Stimulated activated CD8-positive, alpha-beta memory T cell treated with anti-CD3 and anti-CD28 coated beads, Interleukin-15, amount 100 ng/mL, for 48 hours (primary cell): ENCODE measurements around the gene FTO.

Experiments used
- DNase-seq, 2 donors: peaks; one replicate each; pipeline ENCODE4 v3.0.0-alpha.2; 2020; ENCODE audit warnings: low read depth in 2 of 2

The FTO gene

DNA sequence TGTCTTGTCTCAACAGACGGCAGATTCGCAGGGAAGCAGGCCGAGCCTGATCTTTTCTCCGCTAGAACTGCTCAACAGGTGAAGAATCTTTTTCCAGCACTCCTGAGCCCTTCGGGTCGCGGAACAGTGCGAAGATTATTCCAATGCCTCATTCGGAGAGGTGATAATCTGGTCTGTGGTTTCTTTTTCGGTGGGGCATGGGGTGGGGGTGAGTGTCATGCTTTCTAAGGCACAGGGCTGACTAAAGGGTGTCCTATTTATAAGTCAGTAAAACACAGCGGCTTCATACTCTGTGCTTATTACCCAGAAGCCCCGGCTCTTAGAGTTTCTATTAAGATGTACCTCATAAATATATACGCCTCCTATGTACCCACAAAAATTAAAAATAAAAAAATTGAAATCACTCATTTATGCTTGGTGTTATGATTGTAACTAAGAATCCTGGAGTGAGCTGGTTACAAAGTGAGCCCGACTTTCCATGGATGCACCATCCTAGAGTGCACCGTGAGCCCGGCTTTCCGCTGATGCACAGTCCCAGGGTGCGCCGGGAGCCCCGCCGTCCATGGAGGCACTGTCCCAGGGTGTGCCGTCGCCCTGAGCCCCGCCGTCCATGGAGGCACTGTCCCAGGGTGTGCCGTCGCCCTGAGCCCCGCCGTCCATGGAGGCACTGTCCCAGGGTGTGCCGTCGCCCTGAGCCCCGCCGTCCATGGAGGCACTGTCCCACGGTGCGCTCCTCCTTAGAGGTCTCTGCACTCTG is 417.8 kb downstream of the FTO start:
- no peak for DNase-seq

DNA sequence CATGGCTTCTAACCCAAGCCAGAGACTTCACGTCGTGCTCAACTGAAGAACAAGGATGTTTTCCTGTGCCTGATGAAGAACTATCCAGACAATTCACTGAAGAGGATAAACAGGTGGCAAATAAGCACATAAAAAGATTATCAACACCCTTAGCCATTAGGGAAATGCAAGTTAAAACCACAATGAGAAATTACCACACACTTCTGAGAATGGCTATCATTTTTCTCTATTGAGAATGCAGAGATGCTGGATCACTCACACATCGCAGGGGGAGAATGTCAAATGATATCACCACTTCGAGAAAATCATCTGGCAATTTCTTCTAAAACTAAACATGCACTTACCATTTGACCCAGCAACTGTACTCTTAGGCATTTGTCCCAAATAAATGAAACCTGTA is 419.8 kb downstream of the FTO start:
- no peak for DNase-seq

DNA sequence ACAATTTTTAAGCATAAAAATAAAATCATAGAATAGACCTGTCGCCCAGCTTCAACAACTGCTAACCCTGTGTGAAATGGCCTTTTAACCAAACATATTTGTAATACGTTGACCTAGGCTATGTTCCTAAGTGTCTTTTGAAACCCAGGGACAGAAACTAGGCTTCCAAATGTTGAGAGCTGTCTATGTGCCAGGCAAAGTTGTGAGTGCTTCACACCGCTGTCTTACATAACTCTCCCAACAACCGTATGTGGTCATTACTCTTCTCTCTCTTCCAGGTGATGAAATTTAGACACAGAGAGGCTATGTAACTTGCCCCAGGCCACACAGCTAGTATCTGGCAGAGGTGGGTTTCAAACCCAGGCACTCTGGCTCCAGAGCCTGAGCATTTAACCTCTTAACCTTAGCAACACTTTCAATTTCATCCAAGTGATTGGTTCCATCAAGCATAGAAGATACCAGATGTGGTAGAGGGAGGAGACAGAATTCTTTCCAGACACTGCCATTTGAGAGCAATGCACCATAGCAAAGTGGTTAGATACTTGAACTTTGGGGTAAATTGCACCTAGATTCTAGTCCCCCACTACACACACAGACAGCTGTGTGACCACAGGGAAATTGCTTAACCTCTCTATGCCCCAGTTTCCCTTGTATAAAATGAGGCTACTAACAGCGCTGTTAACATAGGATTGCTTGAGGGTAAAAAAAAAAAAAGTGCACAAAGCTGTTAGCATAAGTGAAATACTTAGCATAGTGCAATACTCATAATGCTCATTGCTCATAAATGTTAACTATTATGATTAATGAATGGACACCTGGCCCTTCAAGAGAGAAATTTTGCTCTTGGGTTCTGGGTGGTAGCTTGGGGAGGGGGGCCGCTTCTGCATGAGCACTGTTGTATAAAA is 422.0 kb downstream of the FTO start:
- no peak for DNase-seq

DNA sequence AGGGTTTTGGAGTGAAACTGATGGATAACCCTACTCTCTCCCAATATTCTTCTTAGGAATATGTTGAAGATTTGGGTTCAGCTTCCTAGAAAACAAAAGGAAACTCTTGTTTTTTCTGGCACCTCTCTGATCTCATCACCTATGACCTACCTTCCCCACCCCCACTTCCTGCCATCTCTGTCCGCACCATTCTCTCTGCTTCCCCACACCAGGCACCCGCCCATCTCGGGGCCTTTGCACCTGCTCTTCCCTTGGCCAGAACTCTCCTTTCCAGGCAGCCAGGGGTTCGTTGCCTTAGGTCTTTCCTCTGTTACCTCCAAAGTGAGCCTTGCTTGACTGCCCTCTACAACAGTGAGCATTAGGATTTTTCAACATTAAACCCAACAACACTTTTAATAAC is 423.0 kb downstream of the FTO start:
- no peak for DNase-seq

DNA sequence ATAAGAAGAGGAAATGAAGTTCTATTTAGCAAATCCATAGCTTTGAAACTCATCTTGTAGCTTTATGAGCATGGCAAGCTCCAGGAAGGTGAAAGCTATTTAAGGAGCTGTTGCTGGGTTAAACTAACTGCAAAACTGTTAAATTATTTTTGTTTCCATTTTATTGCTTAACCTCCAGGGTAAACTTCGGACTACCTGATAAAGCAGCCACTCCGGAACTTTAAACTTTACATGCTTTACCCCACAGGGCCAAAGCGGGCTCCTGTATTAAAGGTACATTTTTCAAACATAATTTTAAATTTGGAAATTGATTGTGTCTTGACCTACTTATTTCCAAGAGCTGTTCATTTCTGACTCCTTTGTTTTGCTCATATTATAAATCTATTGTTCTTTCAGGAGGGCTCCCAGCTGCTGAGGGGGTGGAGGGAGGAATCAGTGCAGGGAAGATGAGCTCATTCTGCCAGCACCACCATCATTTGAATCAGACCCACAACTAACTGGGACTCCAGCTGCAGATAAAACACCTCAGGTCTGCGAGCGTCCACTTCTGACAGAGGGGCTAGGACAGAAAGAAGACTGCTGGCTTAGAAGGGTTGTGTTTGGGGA is 424.8 kb downstream of the FTO start:
- no peak for DNase-seq

DNA sequence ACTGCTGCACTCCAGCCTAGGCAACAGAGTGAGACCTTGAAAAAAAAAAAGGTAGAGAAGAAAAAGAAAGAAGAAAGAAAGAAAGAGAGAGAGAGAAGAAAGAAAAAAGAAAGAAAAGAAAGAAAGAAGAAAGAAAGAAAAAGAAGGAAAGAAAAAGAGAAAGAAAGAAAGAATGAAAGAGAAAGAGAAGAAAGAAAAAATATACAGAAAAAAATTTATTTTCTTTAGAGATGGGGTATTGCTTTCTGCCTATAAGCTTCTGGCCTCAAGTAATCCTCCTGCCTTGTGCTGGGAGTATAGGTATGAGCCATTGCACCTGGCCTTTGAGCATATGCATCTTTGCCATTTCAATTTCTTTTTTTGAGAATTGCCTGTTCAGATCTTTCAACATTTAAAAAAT is 425.9 kb downstream of the FTO start:
- DNase-seq: no peak

DNA sequence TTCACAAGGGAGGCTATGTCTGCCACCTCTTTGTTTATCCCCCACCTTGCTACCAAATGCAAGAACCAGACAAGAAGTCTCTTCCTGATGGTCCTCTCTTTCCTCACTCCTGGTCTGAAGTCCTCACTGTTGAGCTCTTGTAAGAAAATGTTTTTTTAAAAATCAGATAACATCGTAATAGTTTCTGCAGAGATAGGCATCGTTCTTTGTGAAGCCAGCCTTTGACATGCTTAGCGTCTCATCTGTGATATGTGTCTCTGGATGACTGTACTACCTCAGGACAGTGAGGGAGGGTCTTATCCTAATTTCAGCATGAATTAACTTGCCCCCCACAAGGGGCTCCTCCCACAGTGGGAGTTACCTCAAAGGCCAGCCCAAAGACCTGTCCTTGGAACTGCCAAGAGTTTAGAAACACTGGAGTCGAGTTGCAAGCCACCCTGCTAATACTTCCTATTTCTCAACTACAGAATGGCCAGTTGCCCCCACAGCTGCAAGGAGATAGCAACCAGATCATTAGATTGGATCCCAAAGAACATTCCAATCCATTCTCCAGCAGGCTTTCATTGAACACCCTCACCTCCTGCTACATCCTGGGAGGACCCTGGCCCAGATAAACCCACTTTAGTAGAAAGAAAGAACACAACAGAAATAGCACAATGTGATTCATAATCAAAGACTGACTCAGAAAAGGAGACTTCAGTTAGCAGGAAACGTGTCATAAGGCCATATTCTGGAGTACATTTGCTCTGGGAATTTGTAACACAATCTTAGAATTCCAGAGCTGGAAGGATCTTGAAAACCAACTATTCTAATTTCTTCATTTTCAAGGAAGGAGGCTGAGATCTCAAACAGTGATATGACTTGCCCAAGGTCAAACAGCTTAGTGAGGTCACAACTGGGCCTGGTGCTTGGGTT is 431.7 kb downstream of the FTO start:
- no peak for DNase-seq

DNA sequence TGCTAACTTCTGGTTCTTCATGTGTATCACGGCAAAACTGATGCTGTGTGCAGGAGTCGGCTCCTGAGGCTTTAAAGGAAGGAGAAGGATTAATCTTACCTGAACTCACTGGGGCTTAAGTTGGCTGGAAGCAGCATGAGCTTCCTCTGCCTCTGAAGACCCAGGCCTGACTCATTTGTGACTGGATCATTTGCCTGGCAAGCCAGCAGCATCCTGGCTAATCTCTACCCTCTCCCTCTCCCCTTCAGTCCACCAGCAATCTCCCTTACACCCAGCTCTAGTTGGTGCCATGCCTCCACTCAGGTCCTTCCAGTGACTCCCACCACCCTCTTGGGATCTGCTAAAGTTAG is 432.3 kb downstream of the FTO start:
- no peak for DNase-seq

DNA sequence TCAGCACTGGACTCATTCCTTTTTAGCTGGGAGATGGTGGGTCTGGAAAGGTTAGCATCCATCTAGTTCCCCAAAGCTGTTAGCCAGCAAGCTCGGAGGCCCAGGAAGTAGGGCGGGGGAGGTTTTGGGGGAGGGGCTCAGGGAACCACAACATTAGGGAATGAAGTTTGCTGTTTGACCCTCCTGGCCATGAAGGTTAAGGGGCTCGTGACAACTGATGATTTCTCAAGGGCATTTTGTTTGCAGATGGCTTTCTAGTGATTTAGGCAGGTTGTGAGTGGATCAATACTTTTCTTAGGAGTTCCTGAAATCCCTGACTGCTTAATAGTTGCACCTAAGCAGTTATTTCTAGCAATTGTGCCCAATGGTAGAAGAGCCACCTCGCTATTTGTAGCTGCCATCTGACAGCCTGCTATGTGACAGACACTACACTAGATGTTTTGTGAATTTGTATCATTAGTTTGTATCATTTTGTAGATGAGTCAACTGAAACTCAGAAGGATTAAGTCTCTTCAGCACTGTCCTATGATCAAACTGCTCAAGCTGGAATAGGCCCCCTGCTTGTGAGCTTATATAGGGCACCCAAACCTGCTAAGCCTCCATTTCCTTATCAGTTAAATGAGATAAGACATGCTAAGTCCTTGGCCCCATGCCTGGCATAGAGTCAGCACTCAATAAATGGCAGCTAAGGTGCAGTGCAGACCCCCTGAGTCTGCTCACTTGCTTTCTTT is 436.3 kb downstream of the FTO start:
- no peak for DNase-seq

DNA sequence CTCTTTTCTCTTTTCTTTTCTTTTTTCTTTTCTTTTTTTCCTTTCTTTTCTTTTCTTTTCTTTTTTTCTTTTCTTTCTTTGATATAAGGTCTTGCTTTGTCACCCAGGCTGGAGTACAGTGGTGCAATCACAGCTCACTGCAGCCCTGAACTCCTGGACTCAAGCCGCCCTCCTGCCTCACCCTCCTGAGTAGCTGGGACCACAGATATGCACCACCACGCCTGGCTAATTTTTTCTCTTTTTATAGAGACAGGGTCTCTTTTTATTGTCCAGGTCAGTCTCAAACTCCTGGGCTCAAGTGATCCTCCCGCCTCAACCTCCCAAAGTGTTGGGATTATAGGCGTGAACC is 436.8 kb downstream of the FTO start:
- DNase-seq: no peak

DNA sequence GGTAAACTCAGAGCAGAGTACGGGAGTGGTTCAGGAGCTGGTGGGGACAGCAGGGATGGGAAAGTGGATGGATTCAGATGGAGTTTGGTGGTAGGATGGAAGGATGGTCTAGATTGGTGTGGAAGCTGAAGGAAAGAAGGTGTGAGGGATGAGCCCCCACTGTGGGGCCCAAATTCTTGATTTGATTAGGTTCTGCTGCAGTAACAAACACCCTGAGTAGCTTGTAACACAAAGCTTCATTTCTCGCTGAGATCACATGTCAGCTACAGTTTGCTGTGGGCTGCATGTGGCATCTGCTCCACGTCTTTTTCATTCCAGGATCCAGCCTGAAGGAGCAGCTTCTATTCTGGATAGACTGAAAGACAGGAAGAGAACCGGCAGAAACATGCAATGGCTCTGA is 438.8 kb downstream of the FTO start:
- DNase-seq: no peak

DNA sequence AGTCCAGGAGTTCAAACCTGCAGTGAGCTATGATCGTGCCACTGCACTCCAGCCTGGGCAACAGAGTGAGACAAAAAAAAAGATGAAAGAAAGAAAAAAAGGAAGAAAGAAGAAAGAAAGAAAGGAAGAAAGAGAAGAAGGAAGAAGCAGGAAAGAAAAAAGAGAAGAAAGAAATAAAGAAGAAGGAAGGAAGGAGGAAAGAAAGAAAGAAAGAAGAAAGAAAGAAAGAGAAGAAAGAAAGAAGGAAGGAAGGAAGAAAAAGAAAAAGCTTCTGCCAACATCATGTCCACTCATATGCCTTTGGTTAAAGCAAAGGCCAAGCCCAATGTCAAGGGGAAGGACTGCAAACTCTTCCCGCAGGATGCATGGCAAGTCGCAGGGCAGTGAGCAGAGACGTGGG is 439.5 kb downstream of the FTO start:
- DNase-seq: no peak

DNA sequence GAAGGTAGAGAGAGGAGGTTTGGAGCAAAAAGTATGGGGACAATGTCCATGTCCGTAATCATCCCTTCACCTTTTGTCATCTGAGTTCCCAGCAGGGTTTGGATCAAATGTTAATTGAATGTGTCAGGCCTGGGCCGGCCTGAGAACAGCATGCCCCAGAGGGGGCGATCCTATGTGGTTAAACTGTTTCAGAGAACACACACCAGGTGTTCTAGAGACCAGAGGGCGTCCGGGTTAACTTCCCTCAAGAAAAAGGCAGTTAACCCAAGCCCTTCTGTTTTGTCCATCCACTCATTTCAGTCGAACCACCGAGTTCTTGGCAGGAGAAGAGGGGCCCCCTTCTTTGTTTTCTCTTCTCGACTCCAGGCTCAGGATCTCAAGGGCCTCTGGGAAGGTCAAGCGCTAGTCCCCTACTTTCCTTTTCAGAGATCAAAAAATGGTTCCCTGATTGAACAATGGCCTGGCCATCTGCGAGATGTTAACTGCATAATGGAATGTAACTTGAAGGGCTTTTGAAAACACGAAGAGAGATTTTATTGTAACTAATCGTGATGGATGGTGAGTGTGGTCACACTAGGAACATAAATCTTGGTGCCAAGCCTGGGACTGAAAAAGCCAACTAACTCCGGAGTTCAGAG is 440.1 kb downstream of the FTO start:
- no peak for DNase-seq

DNA sequence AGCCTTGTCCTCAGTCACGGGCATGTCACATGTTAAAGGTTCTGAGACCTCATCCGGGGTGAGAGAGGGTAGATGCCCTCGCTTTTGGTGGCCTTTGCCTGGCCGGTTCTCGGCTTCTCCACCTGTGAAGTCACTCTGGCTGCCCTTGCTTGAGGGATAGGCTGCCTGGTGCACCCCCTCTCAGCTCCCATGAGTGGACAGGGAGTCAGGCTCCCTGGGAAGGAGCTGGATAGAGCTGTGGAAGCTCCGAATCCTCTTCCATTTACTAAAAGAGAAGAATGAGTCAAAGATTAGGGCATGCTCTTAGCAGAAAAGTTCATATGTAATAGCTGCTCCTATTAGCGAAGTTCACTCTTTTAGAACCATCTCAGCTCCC is 440.6 kb downstream of the FTO start:
- no peak for DNase-seq

DNA sequence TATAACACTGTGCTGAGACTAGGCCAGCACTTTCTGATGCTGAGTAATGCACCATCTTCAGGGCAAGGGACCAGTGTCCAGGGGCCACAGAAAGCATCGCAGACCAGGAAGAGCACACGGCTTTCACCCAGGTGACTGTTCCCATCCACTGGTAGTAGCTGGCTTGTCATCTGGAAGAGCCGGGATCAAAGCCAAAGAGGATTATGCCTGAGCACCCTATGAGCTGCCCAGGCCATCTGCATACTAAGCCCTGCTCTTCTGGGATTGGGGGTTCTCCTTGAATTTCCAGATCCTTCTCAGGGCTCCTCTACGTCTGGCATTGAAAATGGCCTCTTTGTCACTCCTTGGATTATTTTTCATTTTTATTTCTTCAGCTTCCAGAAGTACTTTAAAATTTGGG is 441.9 kb downstream of the FTO start:
- DNase-seq: no peak

DNA sequence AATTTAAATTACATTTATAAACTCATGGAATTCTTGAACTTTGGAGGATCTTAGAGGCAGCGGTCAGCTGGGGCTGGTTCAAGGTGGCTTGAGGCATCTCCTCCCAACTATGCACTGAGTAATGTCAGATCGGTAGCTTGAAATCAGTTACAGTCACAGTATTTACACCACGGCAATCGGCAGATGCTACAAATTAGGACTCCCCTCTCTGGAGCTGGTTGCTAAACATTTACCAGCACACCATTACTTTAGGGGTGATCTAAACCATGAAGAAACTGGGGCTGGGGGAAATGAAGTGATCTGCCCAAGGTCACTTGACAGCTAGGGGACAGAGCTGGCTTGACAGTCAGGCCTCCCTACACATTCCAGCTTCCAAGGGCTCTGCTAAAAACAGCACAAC is 445.0 kb downstream of the FTO start:
- no peak for DNase-seq

DNA sequence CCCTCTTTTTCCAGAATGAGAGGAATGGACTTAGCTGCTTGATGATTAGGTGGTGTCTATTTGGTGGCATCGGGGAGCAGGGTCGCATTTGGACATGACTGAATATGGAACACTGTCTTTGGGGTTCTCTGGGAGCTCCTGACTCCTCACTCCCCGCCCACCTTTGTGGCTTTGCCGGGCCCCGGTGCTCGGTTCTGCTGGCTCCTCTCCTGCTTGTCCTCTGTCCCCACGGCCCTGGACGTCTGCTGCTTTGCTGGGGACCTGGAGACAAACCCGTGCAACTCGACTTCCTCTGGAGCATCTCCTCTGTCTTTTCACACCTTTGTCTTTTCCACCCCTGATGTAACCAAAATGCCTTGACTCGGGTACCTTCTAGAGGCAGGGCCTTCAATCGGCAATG is 446.9 kb downstream of the FTO start:
- no peak for DNase-seq

DNA sequence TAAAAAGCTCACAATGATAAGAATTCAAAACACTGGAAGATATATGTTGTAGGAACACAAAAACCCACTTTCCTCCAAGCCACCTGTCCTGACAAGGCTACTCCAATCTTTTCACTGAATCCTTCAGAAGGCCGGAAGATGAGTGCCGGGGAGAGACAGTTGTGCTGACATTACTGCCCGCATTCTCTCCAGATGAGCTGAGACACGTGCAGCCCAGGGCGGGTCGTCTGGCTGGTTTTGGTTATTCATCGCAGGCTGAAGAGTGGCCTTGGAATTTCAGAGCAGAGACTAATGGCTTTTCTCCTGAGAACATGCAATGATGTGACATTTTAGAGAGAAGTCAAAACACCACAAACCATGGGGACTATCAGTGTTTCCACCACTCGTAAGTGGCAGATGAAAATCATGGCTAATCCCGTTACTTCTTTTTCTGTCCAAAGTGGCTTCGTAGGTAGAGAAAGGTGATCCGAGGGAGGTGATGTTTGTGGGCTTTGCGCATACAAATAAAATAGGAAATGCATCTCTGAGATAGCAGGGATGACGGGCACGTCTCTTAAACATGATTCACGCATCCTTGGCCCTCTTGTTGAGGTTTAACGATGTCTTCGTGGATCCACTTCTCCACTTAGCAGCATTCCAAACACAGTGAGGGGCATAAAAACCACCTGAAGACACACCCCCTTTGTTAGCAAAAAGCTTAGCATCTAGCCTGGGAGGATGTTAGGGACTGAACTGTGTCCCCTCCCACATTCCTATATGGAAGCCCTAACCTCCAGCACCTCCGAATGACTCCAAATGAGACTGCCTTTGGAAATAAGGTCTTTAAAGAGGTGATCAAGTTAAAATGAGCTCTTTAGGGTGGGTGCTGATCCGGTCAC is 448.6 kb downstream of the FTO start:
- DNase-seq: no peak

DNA sequence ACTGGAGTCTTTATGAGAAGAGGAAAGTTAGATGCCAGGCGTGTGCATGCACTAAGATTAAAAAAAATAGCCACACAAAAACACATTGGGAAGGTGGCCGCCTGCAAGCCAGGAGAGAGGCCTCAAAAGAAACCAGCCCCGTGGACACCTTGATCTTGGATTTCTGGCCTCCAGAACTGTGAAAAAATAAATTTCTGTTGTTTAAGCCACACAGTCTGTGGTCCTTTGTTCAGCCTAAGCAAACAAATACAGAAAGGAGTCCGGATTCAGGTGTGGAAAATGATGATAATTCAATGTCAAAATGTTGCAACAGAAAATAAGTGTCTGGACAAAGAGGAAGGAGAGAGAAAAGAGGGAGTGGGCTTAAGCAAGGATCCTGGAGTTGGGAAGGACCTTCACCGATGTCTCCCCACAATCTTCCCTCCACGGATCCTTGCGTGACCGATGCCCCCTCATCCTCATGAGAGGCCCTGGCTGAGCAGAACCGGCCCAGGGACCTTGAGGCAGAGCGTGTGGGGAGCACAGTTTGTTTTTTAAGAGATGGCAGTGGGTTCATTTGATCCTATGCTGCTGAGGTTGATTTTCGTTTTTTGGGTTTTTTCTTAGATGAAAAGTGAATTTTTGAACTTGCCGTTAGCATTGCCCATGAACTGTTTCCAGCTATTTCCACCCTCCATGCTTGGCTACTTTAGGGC is 449.4 kb downstream of the FTO start:
- no peak for DNase-seq
